ENCODE results near the gene THEM5.

DNA sequence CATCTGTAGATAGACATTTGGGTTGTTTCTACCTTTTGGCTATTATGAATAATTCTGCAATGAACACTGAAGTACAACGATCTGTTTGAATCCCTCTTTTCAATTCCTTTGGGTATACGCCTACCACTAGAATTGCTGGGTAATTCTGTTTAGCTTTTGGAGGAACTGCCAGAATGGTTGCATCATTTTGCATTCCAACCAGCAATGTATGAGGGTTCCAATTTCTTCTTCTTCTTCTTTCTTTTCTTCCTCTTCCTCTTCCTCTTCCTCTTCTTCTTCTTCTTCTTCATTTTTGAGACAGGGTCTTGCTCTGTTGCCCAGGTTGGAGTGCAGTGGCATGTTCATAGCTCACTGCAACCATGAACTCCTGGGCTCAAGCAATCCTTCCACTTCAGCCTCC lies 13.8 kb upstream of the THEM5 start:
- TF ChIP-seq, protein P1, sequence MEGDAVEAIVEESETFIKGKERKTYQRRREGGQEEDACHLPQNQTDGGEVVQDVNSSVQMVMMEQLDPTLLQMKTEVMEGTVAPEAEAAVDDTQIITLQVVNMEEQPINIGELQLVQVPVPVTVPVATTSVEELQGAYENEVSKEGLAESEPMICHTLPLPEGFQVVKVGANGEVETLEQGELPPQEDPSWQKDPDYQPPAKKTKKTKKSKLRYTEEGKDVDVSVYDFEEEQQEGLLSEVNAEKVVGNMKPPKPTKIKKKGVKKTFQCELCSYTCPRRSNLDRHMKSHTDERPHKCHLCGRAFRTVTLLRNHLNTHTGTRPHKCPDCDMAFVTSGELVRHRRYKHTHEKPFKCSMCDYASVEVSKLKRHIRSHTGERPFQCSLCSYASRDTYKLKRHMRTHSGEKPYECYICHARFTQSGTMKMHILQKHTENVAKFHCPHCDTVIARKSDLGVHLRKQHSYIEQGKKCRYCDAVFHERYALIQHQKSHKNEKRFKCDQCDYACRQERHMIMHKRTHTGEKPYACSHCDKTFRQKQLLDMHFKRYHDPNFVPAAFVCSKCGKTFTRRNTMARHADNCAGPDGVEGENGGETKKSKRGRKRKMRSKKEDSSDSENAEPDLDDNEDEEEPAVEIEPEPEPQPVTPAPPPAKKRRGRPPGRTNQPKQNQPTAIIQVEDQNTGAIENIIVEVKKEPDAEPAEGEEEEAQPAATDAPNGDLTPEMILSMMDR (IDR thresholded peaks at IDR 0.05), result no peak
- no peak for TF ChIP-seq POLR2A (IDR thresholded peaks at IDR 0.05)

All from ovary (tissue), 3 donors.